Lung (tissue), 12 donors: ENCODE data around the gene CD59. TPM values are rescaled to one million over a fixed set of nuclear protein-coding genes. Genes with fewer than 3 reads are reported as not detected.

Source experiments
- ATAC-seq: fragments of 200-7000 bp; cut with Tn5 transposase; one replicate; pipeline ENCODE4 v1.9.1; 2020; ENCODE audit warnings: moderate number of reproducible peaks; ENCODE audit not compliant: insufficient read depth, low FRiP score
- DNase-seq, 3 donors: peaks; one replicate each; pipeline ENCODE4 v3.0.0-alpha.2; 2013 to 2017
- H3K27ac ChIP-seq, 2 donors: one replicate each; pipeline ENCODE4 v1.5.1; 2013; ENCODE audit warnings: mild to moderate bottlenecking in 2 of 2, moderate library complexity in 2 of 2, control low read depth in 1 of 2, inconsistent platforms in 1 of 2, low read depth in 1 of 2, low read length in 1 of 2
- H3K27me3 ChIP-seq, 3 donors: one replicate each; pipeline ENCODE4 v1.5.1; 2013; ENCODE audit warnings: low read length in 2 of 3; ENCODE audit not compliant: control insufficient read depth in 3 of 3, insufficient read depth in 3 of 3
- H3K36me3 ChIP-seq, 4 donors: one replicate each; pipeline ENCODE4 v1.5.1; 2013; ENCODE audit warnings: low read length in 4 of 4, mild to moderate bottlenecking in 1 of 4, moderate library complexity in 1 of 4; ENCODE audit not compliant: control insufficient read depth in 4 of 4, insufficient read depth in 4 of 4
- H3K4me1 ChIP-seq, 5 donors: one replicate each; pipeline ENCODE4 v1.5.1; 2013; ENCODE audit warnings: low read length in 5 of 5, mild to moderate bottlenecking in 2 of 5, moderate library complexity in 1 of 5; ENCODE audit not compliant: control insufficient read depth in 5 of 5, insufficient read depth in 5 of 5
- H3K4me3 ChIP-seq: one replicate; pipeline ENCODE4 v1.5.1; 2013; ENCODE audit warnings: mild to moderate bottlenecking, control low read depth, moderate library complexity
- H3K9ac ChIP-seq, 2 donors: one replicate each; pipeline ENCODE4 v1.5.1; 2013; ENCODE audit warnings: low read length in 2 of 2, control low read depth in 1 of 2; ENCODE audit not compliant: insufficient read depth in 1 of 2
- H3K9me3 ChIP-seq, 4 donors: one replicate each; pipeline ENCODE4 v1.5.1; 2013; ENCODE audit warnings: low read length in 3 of 4, mild to moderate bottlenecking in 1 of 4, moderate library complexity in 1 of 4; ENCODE audit not compliant: control insufficient read depth in 4 of 4, insufficient read depth in 3 of 4
- CTCF ChIP-seq: IDR thresholded peaks from 2 replicates; pipeline ENCODE4 v1.5.1; 2012; ENCODE audit warnings: mild to moderate bottlenecking; ENCODE audit errors: control extremely low read depth, extremely low read depth
- WGBS, 2 donors: extraction: QIAGEN DNeasy Blood & Tissue Kit; methylation state at CpG; one replicate each; pipeline ENCODE4 v1.1.7; 2013; 5-methylcytosine and 5-hydroxymethylcytosine counted together
- polyA plus RNA-seq, 2 donors: library from polyadenylated mRNA; stranded (reverse); fragments of 200-250 nt; gene quantifications; one replicate each; pipeline ENCODE4 v1.2.1, GENCODE V29; 2013
- total RNA-seq, 2 donors: library from RNA; depleted of rRNA in 1 of 2; stranded (reverse); fragments of >200 nt in 1 of 2; gene quantifications; one replicate each; pipeline ENCODE4 v1.2.1, GENCODE V29; 2014 to 2021
- donor health status: control.
- donor health status: control.
- donor health status: Bipolar disorder and iron deficiency.
- donor health status: healthy.
- donor health status: DM: yes; HTN: yes; CAD: no.

Gene CD59
- total and polyA plus RNA-seq, 4 donors = 215 to 833 (median 539) TPM

DNA sequence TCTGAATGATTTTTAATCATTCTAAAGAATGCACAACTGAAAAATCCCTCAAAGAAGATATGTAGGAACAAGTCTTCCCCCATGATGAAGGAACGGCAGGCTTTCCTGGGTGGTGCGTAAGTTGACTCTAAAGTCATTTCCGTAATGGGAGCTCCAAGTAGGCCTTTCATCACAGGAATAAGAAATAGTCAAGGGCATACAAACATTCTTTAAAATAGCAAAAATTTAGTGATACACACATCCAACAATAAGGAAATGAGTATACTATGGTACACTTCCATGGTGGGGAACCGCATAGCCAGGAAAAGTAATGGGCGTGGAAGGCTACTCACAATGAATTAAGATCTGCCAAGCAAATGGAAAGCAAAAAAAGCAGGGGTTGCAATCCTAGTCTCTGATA lies 10.7 kb downstream of the CD59 start:
- 72 to 82% methylated on average over 5 of the region's 5 CpGs for WGBS, 2 donors
- ATAC-seq (no peak), DNase-seq (no peak)
- no peak for TF ChIP-seq CTCF
- H3K9ac ChIP-seq = no peak overlapping the region
- peaks cover 3 to 16% (median 7%) of the 10 kb centered on the region in 4 donors for H3K36me3 ChIP-seq
- no peaks in the 10 kb centered on the region for H3K9me3 ChIP-seq
- H3K4me1 ChIP-seq = peaks cover 14 to 41% (median 27%) of the 10 kb centered on the region in 5 donors
- H3K4me3 ChIP-seq = no peak overlapping the region
- no peaks in the 10 kb centered on the region for H3K27me3 ChIP-seq
- peak overlapping the region in 1 of 2 donors; percentile 73 for H3K27ac ChIP-seq

GRCh38 chr11:33724644-33725035 lies 11.6 kb downstream of the CD59 start:
- Histone ChIP-seq H3K9me3 (no peaks in the 10 kb centered on the region), H3K27ac (peak overlapping the region; percentile 94 to 95), H3K4me1 (peaks cover 14 to 42% (median 26%) of the 10 kb centered on the region in 5 donors), H3K9ac (peak overlapping the region in 1 of 2 donors; percentile 18), H3K4me3 (no peak overlapping the region), H3K27me3 (no peaks in the 10 kb centered on the region), H3K36me3 (peaks cover 7 to 15% (median 13%) of the 10 kb centered on the region in 4 donors)
- no peak for TF ChIP-seq CTCF
- DNase-seq (peak; percentile 78 to 96 (median 94)), ATAC-seq (no peak)
- WGBS, 2 donors = 47 to 52% methylated on average over 4 of the region's 4 CpGs

GRCh38 chr11:33723238-33723881 lies 12.9 kb downstream of the CD59 start:
- Histone ChIP-seq H3K36me3 (peaks cover 16 to 25% (median 20%) of the 10 kb centered on the region in 4 donors), H3K27ac (peak overlapping the region; percentile 94 to 95), H3K9me3 (no peaks in the 10 kb centered on the region), H3K4me3 (no peak overlapping the region), H3K4me1 (peaks cover 14 to 42% (median 27%) of the 10 kb centered on the region in 5 donors), H3K27me3 (no peaks in the 10 kb centered on the region), H3K9ac (no peak overlapping the region)
- WGBS, 2 donors = 33 to 40% methylated on average over 6 of the region's 6 CpGs
- DNase-seq (peak in 1 of 3 donors; percentile 56), ATAC-seq (peak; percentile 70)
- TF ChIP-seq CTCF = no peak
